Activated naive CD8-positive, alpha-beta T cell treated with anti-CD3 and anti-CD28 coated beads, Interleukin-2, amount 50 U/mL, for 16 hours (primary cell): ENCODE data around the gene SIN3A.
"Not testable (repeated sequence)": the region's sequence is repeated elsewhere in the genome, so short reads cannot be mapped to it uniquely, and the experiment has no call there.

Experiments
- DNase-seq: peaks from one replicate; pipeline ENCODE4 v3.0.0-alpha.2; 2020; ENCODE audit warnings: low read depth, low spot score

The SIN3A gene

DNA sequence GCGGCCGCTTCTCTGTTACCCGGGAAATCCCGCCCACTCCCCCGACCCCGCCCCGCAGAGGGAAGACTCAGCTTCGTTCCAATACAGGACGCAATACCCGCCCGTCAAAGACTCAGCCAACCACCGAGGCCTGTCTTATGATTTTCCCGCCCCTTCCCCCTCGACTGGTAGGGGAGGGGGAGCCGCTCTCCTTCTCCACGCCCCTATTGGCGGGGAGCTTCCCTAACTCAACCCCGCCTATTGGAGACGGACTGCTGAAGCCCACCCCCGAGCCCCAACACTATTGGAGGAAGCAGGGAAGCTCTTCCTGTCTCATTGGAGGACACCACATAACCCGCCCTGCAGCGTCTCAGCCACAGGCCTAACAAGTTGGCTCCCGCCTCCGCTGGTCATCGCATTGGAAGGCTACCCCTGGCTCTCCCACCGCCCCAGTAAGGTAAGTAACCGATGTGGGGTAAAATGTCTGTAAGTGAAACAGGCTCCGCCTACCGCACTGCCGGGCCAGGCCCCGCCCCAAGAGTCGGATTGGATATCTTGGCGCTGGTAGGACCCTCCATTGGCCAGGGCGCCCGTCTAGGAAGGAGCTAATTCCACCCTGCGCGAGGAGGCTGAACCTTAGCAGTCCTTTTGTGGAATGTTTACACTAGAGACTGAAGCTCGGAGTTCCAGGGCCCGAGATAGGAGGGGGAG is at the start of gene SIN3A:
Gene SIN3A, minus strand, starts transcription at position 17 of the 690 bp plus-strand sequence. CDS start 21,315 bp downstream, outside the sequence.
- DNase-seq: peak; percentile 100

DNA sequence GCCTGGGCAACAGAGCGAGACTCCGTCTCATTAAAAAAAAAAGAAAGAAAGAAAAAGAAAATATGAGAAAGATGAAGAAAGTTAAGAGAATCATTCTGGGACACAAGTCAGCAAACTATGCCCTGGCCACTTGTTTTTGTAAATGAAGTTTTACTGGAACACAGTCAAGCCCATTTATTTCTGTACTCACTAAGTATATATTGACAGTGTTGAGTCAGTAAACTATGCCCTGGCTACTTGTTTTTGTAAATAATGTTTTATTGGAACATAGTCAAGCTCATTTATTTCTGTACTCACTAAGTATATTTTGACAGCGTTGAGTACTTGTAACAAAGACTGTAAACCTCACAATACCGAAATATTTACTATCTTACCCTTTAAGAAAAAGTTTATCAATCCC is 42.2 kb upstream of the SIN3A start:
- DNase-seq: no peak

DNA sequence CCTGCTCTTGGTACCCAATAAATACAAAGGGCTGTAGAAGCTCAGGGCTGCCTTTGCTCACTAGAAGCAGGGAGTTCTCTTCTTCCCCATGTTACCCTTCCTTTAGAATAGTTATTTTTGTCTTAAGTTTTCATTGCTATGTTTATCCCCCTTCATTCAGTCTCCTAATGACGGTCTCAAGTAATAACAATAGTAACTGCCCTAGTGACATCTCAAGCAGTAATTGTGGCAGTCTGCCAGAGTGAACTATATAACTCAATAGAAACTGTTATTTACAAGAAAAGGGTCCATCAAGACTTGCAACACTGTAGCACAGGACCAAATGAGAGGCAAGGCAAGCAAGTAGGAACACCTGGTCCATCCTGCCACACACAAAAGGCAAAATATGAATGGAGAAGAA is 32.5 kb upstream of the SIN3A start:
- no peak for DNase-seq

DNA sequence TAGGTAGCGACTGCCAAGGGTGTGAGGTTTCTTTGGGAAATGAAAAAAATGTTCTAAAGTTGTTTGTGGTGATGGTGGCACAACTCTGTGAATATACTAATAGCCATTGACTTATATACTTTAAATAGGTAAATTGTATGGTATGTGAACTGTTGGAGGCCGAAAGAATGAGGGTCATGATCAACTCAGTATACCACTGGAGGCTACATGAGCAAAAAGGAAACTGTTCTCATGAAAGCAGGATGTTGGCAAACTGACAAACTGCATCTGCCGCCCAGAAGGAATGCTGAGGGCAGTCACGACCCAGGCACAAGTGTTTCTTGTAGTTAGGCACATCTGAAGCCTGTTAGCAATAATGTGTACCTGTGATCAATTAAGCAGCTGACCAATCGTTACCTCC is 32.1 kb upstream of the SIN3A start:
- not testable (repeated sequence) for DNase-seq

DNA sequence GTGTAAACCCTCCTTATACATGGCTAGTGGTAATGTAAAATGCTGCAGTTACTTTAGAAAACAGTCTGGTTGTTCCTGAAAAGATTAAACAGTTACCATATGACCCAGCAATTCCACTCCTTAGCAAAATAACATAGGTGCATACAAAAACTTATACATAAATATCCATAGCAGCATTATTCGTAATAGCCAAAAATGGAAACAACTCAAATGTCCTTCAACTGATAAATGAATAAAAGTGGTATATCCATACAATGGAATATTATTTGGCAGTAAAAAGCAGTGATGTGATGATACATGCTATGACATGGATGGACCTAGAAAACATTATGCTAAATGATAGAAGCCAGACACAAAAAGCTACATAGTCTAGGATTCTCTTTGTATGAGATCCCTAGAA is 31.6 kb upstream of the SIN3A start:
- no peak for DNase-seq

DNA sequence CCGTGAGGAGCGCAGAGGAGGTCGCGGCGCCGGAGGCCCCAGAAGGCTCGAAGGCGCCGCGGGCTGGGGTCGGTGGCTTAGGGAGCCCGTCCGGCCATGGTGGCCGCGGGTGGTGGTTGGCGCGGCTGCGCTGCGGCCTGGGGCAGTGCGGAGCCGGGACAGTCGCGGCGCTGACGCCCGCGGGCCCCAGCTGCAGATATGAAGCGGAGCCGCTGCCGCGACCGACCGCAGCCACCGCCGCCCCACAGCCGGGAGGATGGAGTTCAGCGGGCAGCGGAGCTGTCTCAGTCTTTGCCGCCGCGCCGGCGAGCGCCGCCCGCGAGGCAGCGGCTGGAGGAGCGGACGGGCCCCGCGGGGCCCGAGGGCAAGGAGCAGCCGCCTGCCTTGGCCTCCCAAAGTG is 29.0 kb upstream of the SIN3A start:
- not testable (repeated sequence) for DNase-seq

DNA sequence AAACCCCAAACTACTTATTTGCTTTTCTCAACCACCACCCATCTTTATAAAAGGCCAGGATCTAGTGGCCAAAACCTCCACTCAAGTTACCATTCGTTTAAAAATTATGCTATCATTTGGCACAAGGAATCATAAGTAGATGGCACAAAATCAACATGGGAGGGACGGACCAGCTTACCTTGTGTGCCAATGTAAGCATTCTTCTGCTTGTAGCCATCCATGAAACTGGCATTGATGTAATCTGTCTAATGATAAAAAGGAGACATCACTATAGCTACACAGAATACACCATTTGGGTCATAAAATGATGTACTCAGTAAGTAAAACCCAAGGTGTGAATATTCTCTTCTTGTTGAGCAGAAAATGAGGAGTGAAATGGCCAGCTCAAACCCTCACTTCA is 28.2 kb upstream of the SIN3A start:
- DNase-seq: no peak

DNA sequence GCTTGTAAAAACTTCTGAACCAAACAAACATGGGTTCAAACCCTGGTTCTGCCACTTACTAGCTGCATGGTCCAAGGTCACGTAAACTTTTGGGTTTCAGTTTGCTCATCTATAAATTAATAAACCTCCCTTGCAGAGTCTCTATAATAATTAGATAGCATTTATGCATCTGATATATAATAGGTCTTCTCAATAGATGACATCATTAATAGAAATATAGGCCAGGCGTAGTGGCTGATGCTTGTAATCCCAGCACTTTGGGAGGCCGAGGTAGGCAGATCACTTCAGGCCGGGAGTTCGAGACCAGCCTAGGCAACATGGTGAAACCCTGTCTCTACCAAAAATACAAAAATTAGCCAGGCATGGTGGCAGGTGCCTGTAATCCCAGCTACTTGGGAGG is 25.6 kb upstream of the SIN3A start:
- DNase-seq: not testable (repeated sequence)

DNA sequence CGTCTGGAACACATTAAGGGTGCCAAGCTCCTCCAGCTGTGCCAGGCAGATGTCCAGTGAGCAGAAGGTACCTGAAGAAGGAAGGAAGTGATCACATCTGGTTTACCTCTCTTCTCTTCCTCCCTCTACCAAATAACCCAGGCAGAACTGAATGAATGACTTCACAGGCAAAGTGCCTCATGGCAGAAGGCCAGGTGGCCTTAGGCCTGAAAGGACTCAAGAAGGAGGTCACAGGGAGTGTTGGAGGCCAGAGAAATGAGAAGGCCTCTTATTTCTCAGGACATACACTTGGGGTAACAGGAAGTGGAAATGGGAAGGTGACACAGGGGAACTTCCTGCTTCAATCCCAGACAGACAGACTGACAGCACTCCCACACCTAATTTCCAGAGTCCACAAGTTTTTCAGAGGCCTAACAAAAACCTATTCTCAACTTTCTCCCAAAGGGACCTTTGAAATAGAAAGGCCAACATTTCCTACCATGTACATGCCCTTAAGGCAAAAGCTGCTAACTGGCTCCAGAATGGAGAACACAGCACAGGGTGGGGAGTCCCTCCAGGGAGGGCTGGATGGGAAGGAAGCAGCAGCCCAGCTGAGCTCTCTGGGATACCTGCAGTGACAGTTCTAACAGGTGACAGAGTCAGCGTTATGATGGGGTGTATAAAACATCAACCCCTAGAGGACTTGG is 17.6 kb upstream of the SIN3A start:
- no peak for DNase-seq

DNA sequence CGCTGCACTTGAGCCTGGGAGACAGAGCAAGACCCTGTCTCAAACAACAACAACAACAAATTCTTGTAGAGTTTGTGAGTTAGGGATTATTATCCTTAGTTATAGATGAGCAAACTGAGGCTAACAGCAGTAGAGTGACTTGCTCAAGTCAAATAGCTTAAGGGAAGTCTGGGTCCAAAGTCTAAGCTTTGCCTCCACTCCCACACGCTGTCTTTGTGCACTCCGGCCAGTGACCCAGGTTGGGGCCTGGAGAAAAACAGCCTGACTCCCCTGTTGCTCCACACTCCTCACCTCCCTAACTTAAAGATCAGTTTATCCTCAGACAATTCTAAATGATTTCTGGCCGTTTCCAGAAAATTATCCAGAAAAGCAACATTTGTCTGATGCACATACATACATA is 9.2 kb upstream of the SIN3A start:
- no peak for DNase-seq

DNA sequence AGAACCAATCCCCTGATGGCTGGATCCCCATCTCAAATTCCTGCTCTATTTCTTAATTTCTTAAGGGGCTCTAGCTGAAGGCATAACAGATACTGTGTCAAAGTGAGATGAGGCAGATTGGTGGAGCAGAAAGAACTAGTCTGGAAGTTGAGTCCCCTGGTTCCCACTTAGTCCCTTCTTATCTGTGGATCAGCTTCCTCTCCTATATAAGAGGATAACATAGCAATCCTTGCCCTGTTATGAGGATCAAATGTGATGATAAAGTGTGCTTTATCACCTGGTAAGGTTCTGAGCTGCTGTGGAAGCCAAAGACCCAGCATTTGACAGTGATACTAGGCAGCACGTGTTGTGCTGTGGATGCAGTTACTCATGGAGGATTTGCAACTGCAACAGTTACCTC is 8.1 kb upstream of the SIN3A start:
- DNase-seq: no peak

DNA sequence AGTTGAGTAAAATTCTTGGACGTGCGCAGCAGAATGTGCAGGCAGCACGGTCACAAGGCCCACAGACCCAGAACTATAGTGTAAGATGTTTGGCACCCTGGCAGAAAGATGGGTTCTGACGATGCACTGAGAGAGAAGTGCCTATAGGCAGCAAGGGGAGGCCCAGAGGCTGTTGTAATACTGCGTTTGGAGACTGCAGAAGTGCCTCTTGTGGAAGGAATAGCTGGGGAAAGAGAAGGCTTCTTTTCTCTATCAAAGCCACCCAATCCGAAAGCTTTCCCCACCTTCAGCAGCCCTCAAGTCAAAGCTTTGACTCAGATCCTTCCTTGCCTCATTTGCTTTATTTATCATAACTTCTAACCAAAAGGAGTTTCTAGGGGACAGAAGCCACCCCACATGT is 5.2 kb upstream of the SIN3A start:
- no peak for DNase-seq

DNA sequence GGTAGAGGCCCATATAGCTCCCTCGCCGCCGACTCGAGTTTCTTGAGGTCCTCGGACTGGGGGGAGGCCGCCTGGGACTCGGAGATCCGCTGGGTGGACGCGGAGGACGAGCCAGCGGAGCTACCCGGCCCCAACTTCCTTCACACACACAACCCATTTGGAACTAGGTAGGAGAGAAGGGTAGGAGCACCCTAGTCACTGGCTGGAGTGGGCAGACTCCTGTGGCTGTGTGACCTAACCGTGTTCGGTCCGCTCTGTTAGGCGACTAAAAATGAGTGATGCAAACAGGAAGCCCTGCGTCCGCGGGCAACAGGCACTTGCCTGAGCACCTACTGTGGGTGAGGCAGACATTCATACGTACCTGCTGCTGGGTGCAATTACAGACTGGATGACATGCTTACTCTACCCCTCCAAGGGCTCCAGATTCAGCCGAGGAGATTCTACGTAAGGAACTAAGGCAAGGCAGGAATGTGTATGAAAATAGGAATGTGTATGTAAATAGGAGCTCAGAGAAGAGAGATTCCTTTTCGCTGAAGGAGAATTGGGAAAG is 4.6 kb upstream of the SIN3A start:
- no peak for DNase-seq

DNA sequence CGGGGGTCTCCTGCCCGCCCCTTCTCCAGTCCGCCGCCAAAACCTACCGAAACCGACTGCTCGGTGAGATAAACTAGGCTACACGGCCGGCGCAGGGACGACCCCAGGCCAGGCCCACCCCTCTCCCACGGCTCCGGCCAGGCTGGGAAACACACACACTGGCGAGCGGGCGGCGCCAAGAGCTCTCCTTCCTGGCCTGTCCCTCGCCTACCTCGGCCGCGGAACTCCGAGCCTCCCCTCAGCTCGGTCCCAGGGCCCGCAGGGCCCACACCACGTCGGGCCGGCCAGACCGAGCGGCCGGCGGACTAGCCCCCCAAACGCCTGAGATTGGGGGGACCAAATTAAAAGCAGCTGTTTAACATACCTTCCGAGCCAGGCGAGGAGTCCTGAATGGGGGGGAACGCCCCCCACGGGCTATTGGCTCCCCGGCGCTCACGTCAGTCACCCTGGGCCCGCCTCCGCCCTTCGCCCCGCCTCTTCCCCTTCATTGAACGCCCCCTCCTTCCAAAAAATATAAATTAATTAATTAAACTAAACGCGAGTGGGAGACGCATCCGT is 4.0 kb upstream of the SIN3A start:
- DNase-seq: peak; percentile 78

DNA sequence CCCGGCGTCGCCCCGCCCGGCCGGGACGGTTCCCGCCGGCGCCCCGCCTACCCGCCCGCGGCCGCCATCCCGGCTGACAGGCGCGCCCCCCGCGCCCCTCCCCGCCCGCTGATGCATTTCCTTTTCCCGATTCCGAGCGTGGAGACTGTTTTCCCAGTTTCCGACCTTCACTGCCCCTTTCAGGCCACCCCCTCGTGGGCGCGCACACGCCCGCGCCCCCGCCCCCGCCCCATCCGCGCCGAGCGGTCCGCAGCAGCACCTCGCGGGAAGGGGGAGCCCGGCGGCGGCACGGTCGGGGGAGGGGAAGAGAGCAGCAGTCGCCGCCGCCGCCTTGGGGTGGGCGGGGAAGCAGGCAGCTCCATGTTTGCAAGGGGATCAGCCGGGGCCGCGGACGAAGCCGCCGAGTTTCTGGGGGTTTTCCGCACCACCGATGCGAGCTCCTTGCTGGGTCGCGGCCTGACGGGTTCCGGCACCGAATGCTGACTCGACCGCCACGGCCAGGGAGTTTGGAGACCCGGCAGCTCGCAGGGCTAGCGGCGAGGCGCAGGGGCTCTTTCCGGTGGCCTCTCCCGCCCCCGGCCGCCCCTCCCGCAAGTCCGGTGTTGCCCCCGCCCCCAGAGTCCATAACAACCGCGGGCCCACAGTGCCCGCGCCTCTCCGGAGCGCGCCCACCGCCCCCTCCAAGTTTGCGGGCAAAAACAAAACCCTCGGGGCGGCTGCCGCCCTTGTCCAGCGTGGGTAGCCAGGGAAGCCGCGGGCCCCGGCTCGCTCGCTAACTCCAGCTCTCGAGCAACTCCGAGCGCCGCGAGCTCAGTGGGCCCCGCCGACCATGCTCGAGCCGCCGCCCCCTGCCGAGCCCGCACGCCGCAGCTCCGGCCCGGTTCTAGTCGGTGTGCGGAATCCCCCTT is 3.2 kb upstream of the SIN3A start:
- DNase-seq: peak; percentile 73

DNA sequence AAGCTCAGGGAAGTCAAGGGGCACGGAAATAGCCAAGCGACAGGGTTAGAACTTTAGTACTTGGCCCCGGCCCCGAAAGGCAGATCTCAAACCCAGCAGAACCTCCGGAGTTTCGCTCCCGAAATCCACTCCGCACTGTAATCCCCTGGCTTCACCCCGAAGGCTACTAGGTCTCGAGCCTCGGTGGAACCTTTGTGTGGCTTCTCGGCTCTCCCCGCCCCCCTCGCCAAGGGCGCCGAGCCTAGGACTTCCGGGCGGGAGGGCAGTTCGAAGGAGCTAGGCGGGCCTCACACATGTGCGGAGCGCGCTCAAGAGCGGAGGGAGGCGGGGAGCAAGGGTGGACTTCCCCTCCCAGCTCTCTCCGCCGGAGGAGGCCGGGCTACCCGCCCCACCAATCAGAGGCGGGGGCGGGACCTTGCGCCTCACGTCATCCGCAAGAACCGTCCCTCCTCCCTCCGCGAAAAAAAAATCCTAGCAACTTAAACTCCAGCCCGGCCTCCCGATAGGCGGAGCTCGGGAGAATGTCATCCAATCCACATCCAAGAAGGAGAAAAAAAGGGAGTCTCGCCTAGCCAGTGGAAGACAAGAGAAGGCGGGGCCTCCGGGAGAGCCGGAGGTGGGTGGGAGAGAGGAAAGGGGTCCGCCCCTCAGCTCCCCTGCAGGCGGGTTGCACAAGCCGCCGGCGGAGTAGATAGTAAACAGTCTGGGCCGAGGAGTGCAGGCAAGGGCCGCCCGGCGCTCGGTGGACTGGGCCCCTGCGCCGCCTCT is 2.4 kb upstream of the SIN3A start:
- DNase-seq: peak; percentile 92

DNA sequence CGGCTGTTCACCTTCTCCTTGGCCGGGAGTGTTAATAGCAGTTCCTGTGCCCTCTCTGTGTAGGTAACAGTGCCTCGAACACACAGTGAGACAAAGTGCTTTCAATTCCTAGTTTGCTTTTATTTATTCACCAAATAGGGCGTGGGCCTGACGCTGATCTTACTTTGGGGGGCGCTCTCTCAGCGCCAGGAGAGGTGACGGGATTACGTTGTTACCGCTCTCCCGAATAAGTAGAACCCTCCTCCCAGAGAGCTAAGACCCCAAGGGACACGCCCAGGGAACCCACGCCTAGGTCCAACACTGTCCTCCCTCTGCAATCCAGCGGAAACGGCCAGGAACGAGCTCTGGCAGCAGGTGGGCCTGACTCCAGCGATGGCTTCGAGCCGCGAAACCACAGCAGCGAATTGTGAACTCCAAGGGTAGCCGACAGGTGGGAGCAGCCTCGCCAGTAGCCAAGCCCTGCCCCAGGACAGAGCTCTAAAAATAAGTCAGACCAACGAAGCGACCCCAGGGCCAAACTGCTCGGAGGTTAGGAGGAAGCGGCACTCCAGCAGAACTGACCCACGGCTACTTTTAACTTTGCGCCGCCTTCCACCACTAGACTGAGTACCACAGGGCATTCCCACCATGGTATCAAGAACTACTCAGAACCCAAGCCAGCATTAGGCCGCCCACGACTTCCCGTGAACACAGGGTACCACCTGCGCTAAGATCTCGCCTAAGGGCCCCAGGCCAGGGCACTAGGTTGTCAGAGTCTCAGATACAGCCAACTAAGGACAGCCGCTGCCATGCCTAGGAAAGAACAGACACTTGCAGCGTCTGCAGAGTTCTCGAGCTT is 1.6 kb upstream of the SIN3A start:
- DNase-seq: peak; percentile 46

DNA sequence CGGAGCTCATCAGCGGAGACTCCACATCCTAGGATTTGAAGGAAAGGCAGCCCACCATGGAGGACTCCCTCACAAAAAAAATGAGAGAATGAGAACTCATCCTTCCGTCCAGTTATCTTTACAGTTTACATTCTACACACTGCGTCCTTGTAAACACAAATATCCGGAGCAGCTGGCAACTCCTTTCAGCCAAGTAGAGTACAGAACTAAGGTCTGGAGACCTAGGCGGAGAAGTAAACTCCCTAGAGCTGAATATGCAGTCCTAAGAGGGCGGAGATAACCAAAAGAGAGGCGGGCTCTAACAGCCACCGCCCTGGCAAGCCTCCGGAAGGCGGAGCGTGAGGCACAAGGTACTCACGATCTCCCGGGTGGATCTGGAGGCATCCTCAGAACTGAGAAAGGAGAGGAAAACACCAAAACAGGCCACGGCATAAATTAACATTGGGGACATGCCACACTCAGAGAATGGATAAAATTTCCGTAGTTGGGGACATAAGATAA is 924 bp upstream of the SIN3A start:
- DNase-seq: peak; percentile 25

DNA sequence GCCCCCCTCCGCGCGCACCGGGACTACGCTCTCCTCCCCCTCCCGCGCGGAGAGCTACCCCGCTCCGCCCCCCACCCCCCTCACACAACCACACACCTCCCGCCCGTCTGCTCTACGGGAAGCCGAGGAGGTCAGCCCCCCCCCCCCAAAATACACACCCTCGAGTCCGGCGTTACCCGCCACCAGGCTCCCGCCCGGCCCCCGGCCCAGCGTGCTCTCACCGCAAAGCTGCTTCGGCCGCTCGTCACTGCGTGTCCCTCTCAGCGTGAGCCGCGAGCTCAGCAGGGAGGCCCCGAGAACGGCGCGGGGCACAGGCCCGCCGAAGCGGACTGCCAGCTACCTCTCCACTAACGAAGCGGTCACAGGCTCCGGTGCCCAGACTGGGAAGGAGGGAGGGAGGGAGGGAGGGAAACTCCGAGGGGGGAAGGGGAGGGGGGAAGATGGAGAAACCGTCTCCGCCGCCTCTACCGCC is 252 bp downstream of the SIN3A start:
- no peak for DNase-seq
